Urinary bladder (tissue), 4 donors: ENCODE data around the gene NPTN. TPM values are rescaled to one million over a fixed set of nuclear protein-coding genes. Genes with fewer than 3 reads are reported as not detected.
A peak's percentile ranks its signal among the peaks of the same experiment; 100 is the strongest.

Source experiments
- DNase-seq: peaks from one replicate; pipeline ENCODE4 v3.0.0-alpha.2; 2015; ENCODE audit errors: extremely low spot score
- H3K27ac ChIP-seq: one replicate; pipeline ENCODE4 v1.5.1; 2013; ENCODE audit warnings: low read depth, mild to moderate bottlenecking, moderate library complexity
- H3K36me3 ChIP-seq: one replicate; pipeline ENCODE4 v1.6.1; 2013; ENCODE audit warnings: mild to moderate bottlenecking, moderate library complexity; ENCODE audit not compliant: insufficient read depth
- H3K4me1 ChIP-seq: one replicate; pipeline ENCODE4 v1.6.1; 2013; ENCODE audit warnings: mild to moderate bottlenecking, moderate library complexity; ENCODE audit not compliant: insufficient read depth
- H3K4me3 ChIP-seq: one replicate; pipeline ENCODE4 v1.5.1; 2013; ENCODE audit warnings: low read depth, low read length
- WGBS: extraction: QIAGEN DNeasy Blood & Tissue Kit; methylation state at CpG from one replicate; pipeline ENCODE4 v1.1.7; 2013; 5-methylcytosine and 5-hydroxymethylcytosine counted together
- polyA plus RNA-seq: library from polyadenylated mRNA; stranded (reverse); fragments of 200-250 nt; gene quantifications from one replicate; pipeline ENCODE4 v1.2.3, GENCODE V29; 2013
- total RNA-seq: library from RNA; depleted of rRNA; stranded (reverse); fragments of >200 nt; gene quantifications from one replicate; pipeline ENCODE4 v1.2.3, GENCODE V29; 2014
- donor health status: healthy with polysubstance abuse.
- donor health status: healthy.

NPTN gene
- total and polyA plus RNA-seq, 2 donors = 179 to 276 TPM

- Histone ChIP-seq H3K4me3 (no peak overlapping the region), H3K36me3 (no peaks in the 10 kb centered on the region), H3K27ac (no peak overlapping the region), H3K4me1 (no peaks in the 10 kb centered on the region)
- WGBS = 41% methylated on average over 2 of the region's 2 CpGs
- no peak for DNase-seq
Measured at GRCh38 chr15:73626072-73626471, 7.1 kb downstream of the NPTN start.

- DNase-seq = no peak
- Histone ChIP-seq H3K4me3 (no peak overlapping the region), H3K4me1 (no peaks in the 10 kb centered on the region), H3K36me3 (no peaks in the 10 kb centered on the region), H3K27ac (no peak overlapping the region)
- WGBS = 16% methylated on average over 1 of the region's 1 CpG
Measured at GRCh38 chr15:73624530-73624929, 8.7 kb downstream of the NPTN start.

DNA sequence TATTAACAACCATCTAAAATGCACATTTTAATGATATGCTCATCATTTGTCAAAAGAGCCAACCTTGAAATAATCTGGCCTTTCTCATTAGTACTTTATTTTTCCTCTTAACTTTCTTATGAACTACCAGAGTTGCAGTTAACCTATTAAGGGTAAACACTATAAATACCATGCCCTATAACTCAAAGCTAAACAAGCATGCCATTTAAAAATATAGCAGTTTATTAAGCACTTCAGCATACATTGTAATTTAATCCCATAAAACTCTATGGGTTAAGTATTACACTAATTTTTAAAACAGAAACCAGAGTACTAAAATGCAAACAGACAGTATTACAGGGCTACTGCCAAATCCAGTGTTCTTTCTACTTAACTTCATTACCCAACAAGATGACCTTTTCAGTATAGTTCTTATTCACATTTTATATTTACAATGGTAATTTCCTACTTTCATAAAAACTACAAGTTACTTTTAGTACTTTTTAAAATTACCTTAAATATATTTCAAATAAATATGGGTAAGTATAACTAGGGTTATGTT is 11.8 kb downstream of the NPTN start:
- Histone ChIP-seq H3K4me1 (no peaks in the 10 kb centered on the region), H3K4me3 (no peak overlapping the region), H3K36me3 (no peaks in the 10 kb centered on the region), H3K27ac (no peak overlapping the region)
- DNase-seq = no peak

- Histone ChIP-seq H3K4me3 (no peak overlapping the region), H3K4me1 (peaks cover 2% of the 10 kb centered on the region), H3K36me3 (no peaks in the 10 kb centered on the region), H3K27ac (no peak overlapping the region)
- no peak for DNase-seq
Measured at GRCh38 chr15:73620078-73620477, 13.1 kb downstream of the NPTN start.

DNA sequence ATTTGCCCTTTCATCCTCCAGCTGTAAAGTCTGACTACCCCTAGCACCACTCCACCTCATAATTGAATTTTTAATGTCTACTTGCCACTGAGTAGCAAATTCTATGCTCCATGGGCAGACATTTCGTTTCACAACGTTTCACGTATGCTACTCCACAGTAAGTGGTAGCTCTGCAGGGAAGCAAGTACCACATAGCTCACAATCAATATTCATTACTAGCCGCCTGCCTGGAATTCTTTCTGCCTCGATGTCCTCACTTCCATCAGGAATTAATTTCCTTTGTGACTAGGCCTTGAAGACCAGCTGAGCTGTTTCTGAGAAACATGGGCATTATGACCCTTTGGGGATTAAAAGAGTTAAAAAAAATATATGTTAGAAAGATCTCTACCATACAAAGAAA is 15.3 kb downstream of the NPTN start:
- 71% methylated on average over 5 of the region's 5 CpGs for WGBS
- H3K4me1 ChIP-seq = peaks cover 2% of the 10 kb centered on the region
- no peak overlapping the region for H3K4me3 ChIP-seq
- H3K36me3 ChIP-seq = no peaks in the 10 kb centered on the region
- no peak for DNase-seq
- no peak overlapping the region for H3K27ac ChIP-seq

DNA sequence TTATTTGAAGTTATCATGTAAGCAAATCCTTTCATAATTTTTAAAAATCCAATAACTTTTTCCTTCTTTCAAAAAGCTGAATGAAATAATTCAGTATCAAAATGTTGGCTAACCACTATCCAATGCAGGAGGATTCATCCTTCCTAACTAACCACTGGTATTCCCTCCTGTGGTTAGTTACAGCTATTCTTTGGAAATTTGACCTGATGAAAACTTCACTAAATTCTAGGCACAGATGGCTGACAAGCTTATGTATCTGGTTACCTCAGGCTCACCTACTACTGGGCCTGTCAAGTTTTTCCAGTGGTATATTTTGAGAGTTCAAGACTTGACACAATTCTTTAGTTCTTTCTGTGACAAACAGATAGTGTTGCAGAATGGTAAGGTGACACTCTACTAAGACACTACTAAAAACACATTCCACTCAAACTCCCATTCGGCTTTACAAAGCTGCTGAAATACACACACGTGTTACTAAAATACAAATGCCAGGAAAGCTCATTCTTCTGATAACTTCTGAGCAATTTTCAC is 15.8 kb downstream of the NPTN start:
- no peak for DNase-seq
- no peak overlapping the region for H3K27ac ChIP-seq
- H3K4me1 ChIP-seq = peaks cover 2% of the 10 kb centered on the region
- no peaks in the 10 kb centered on the region for H3K36me3 ChIP-seq
- 76% methylated on average over 2 of the region's 2 CpGs for WGBS
- no peak overlapping the region for H3K4me3 ChIP-seq

DNA sequence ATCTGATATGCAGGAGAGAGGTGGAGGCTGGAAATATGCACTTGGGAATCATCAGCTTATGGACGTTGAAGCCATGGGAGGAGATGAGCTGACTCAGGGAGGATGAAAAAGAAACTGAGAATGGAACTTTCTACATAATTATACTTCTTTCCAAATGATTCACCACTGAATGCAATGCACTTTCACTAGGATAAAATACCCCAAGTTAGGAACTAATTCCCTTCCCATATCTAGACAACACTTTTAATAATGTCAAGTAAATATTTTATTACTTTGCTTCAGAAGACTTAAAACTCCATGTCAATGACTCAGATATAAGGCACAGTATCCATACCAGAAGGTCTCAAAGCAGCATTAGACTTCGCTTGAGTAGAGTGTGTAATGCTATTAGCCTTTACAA is 24.2 kb downstream of the NPTN start:
- no peak for DNase-seq
- Histone ChIP-seq H3K4me3 (no peak overlapping the region), H3K4me1 (peaks cover 1% of the 10 kb centered on the region), H3K27ac (peak overlapping the region; percentile 10), H3K36me3 (peaks cover 2% of the 10 kb centered on the region)
- 51% methylated on average over 2 of the region's 2 CpGs for WGBS

- 33% methylated on average over 1 of the region's 1 CpG for WGBS
- no peak for DNase-seq
- Histone ChIP-seq H3K4me3 (no peak overlapping the region), H3K36me3 (peaks cover 2% of the 10 kb centered on the region), H3K4me1 (peaks cover 1% of the 10 kb centered on the region), H3K27ac (no peak overlapping the region)
Measured at GRCh38 chr15:73608475-73608874, 24.7 kb downstream of the NPTN start.

- H3K4me1 ChIP-seq = peaks cover 1% of the 10 kb centered on the region
Measured at GRCh38 chr15:73607843-73608242, 25.3 kb downstream of the NPTN start.

DNA sequence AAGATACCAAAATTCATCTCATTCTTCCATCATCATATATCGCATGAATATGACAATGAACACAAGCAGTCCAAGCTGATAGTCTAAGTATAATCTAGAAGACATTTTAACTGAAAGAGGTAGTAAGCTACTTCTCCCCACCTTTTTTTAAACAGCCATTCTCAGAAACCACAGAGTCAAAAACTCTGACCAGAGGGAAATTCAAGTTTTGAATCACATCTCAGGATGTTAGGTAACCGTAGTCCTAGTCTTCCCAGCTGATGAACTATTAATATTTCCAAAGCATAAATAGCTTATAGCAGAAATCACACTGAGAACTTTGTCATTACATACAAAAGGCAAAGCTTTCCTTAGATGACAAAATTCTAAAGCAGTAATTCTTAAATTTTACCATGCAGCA is 25.8 kb downstream of the NPTN start:
- Histone ChIP-seq H3K27ac (no peak overlapping the region), H3K4me3 (no peak overlapping the region), H3K36me3 (peaks cover 2% of the 10 kb centered on the region), H3K4me1 (peaks cover 1% of the 10 kb centered on the region)
- 68% methylated on average over 2 of the region's 2 CpGs for WGBS
- no peak for DNase-seq

More at GRCh38 chr15:73607843-73608242, 25.3 kb downstream of the NPTN start:
- no peak for DNase-seq
- H3K27ac ChIP-seq = peak overlapping the region; percentile 23
- WGBS = 40% methylated on average over 1 of the region's 1 CpG
- no peak overlapping the region for H3K4me3 ChIP-seq
- peaks cover 2% of the 10 kb centered on the region for H3K36me3 ChIP-seq

DNA sequence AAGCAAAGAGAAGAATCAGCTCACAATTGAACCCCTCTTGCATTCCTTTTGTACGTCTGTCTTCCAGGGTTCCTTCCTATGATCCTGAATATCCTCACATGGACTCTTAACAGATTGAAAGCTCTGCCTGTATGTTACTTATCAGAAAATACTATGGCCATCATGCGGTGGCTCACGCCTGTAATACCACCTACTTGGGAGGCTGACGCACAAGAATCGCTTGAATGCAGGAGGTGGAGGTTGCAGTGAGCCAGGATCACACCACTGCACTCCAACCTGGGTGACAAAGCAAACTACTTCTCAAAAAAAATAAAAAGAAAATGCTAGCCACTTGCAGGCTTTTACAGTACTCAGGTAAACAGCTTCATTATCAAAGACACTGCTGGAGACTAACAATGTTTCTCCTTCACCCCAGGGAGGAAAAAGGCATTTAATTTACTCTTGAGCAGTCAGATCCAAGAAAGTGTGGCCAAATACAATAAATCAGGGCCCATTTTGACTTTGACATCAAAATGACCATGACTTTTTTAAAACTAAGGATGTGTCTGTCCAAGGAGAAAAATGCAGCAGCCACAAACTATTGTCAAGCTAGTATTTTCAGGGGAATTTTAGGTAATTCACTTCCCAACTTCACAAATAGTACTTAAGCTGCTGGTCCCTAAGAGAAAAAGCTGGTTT is 27.3 kb downstream of the NPTN start:
- 92% methylated on average over 5 of the region's 5 CpGs for WGBS
- Histone ChIP-seq H3K4me1 (peaks cover 4% of the 10 kb centered on the region), H3K27ac (no peak overlapping the region), H3K4me3 (no peak overlapping the region), H3K36me3 (peaks cover 2% of the 10 kb centered on the region)
- DNase-seq = no peak

DNA sequence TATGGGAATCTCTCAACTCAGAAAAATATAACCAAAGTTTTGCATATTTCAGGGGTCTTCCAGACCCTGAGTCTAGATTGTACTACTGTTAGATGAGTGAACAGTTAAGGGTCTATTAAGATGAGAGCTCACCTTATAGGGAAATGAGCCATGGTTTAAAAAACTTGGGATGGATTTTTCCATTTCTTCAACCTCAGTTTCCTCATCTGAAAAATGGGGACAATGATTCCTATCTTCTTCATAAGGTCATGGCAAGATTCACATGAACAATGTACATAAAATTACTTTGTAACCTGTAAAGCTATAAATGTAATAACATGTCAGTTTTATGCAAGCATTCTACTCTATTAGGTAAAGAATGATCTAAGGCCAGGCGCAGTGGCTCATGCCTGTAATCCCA is 28.7 kb downstream of the NPTN start:
- no peak overlapping the region for H3K4me3 ChIP-seq
- peaks cover 2% of the 10 kb centered on the region for H3K36me3 ChIP-seq
- WGBS = 95% methylated on average over 1 of the region's 1 CpG
- H3K4me1 ChIP-seq = peaks cover 4% of the 10 kb centered on the region
- no peak overlapping the region for H3K27ac ChIP-seq
- no peak for DNase-seq

- WGBS = 46% methylated on average over 2 of the region's 2 CpGs
- H3K27ac ChIP-seq = no peak overlapping the region
- no peak for DNase-seq
- no peak overlapping the region for H3K4me3 ChIP-seq
- H3K4me1 ChIP-seq = peaks cover 5% of the 10 kb centered on the region
- H3K36me3 ChIP-seq = peaks cover 2% of the 10 kb centered on the region
Measured at GRCh38 chr15:73602992-73603391, 30.2 kb downstream of the NPTN start.

DNA sequence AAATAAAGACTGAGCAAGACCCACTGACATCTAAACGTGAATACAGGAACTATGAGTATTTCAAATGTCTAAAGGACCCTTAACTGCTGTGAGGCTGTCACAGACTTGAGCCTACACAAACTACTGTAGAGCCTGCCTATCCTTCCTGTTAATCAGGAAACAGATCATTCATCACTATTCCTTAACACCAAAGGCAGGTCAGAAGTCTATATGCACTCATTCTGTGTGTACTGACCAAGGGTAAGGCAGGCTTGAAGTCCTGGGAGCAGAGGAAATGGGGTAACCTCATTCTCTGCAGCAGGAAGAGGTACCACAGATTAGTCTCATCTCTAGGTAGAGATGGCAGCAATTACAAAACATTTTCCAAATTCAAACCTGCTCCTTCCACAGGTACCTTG is 30.7 kb downstream of the NPTN start:
- WGBS = 4% methylated on average over 1 of the region's 1 CpG
- no peak overlapping the region for H3K4me3 ChIP-seq
- H3K4me1 ChIP-seq = peaks cover 10% of the 10 kb centered on the region
- H3K36me3 ChIP-seq = no peaks in the 10 kb centered on the region
- DNase-seq = no peak
- H3K27ac ChIP-seq = no peak overlapping the region
